H1 (cell line): ENCODE results near the gene AAMDC. TPM values are rescaled to one million over a fixed set of nuclear protein-coding genes. Genes with fewer than 3 reads are reported as not detected.

Source experiments
- CTCF ChIA-PET: fragments of 300-600 bp; sonication (Branson Sonifier 250); formaldehyde crosslinking; loops from one replicate; lab custom pipeline; 2021; ENCODE audit not compliant: partially characterized antibody; lab: Charles Lee
- POLR2A ChIA-PET: fragments of 300-600 bp; sonication (Branson Sonifier 250); formaldehyde crosslinking; loops from one replicate; lab custom pipeline; 2021; ENCODE audit warnings: inconsistent platforms; ENCODE audit not compliant: partially characterized antibody; lab: Charles Lee
- DNase-seq, 2 experiments: peaks; one replicate each; pipeline versions ENCODE4 v3.0.0 to v3.0.0-alpha.2; 2010 to 2022; ENCODE audit warnings: low spot score in 2 of 2, low read depth in 1 of 2, mixed read lengths in 1 of 2
- FAIRE-seq: peaks from 2 replicates; lab custom pipeline; 2011; peaks lifted over from hg19 to GRCh38; lab: Jason Lieb, UNC
- H2AFZ ChIP-seq: 2 replicates; pipeline ENCODE4 v1.8.1; 2012; ENCODE audit warnings: low read length, inconsistent platforms
- H2AK5ac ChIP-seq: 2 replicates; pipeline ENCODE4 v1.6.1; 2013; ENCODE audit warnings: low read depth, low read length
- H2BK120ac ChIP-seq: replicated peaks from 2 replicates; pipeline ENCODE3; 2013; ENCODE audit warnings: low read depth, low read length, inconsistent platforms
- H2BK12ac ChIP-seq: 2 replicates; pipeline ENCODE4 v1.6.1; 2013; ENCODE audit warnings: low read depth, low read length
- H2BK15ac ChIP-seq: 2 replicates; pipeline ENCODE4 v1.6.1; 2013; ENCODE audit warnings: low read length
- H2BK20ac ChIP-seq: 2 replicates; pipeline ENCODE4 v1.6.1; 2013; ENCODE audit warnings: low read length
- H2BK5ac ChIP-seq: 2 replicates; pipeline ENCODE4 v1.6.1; 2013; ENCODE audit warnings: low read depth, low read length
- H3K14ac ChIP-seq: 2 replicates; pipeline ENCODE4 v1.6.1; 2013; ENCODE audit warnings: inconsistent platforms; ENCODE audit not compliant: insufficient read length
- H3K18ac ChIP-seq: 2 replicates; pipeline ENCODE4 v1.6.1; 2013; ENCODE audit warnings: low read length; ENCODE audit errors: extremely low read depth
- H3K23ac ChIP-seq: 2 replicates; pipeline ENCODE4 v1.6.1; 2013; ENCODE audit warnings: inconsistent platforms; ENCODE audit not compliant: insufficient read length
- H3K23me2 ChIP-seq: 2 replicates; pipeline ENCODE4 v1.6.1; 2013; ENCODE audit warnings: low read depth, low read length
- H3K27ac ChIP-seq: 2 replicates; pipeline ENCODE4 v1.6.1; 2011; ENCODE audit warnings: low read depth, low read length, inconsistent platforms
- H3K27me3 ChIP-seq, 4 experiments: replicated peaks in 1 of 4; 1 replicate in 1 of 4; 2 replicates in 3 of 4; pipeline versions ENCODE4 v1.6.1 to v1.8.1; 2011 to 2013; ENCODE audit warnings: low read length in 3 of 4, mild to moderate bottlenecking in 3 of 4, inconsistent platforms in 2 of 4, mixed read lengths in 2 of 4, moderate library complexity in 1 of 4; ENCODE audit not compliant: control insufficient read depth in 3 of 4, insufficient read depth in 3 of 4; ENCODE audit errors: extremely low read depth in 1 of 4
- H3K36me3 ChIP-seq, 4 experiments: 2 replicates each; pipeline versions ENCODE4 v1.6.1 to v1.8.1; 2011 to 2013; ENCODE audit warnings: mild to moderate bottlenecking in 4 of 4, low read length in 3 of 4, moderate library complexity in 2 of 4, control low read depth in 1 of 4, inconsistent platforms in 1 of 4; ENCODE audit not compliant: insufficient read depth in 4 of 4, control insufficient read depth in 2 of 4
- H3K4ac ChIP-seq: replicated peaks from 2 replicates; pipeline ENCODE3; 2013; ENCODE audit warnings: low read length, low read depth, mixed read lengths, inconsistent platforms; ENCODE audit not compliant: insufficient read length
- H3K4me1 ChIP-seq, 4 experiments: replicated peaks in 1 of 4; 1 replicate in 1 of 4; 2 replicates in 3 of 4; pipeline versions ENCODE4 v1.6.1 to v1.8.1; 2011 to 2013; ENCODE audit warnings: low read length in 3 of 4, inconsistent platforms in 2 of 4, mixed read lengths in 1 of 4; ENCODE audit not compliant: insufficient read depth in 4 of 4, control insufficient read depth in 3 of 4
- H3K4me2 ChIP-seq, 2 experiments: 2 replicates each; pipeline versions ENCODE4 v1.6.1 to v1.8.1; 2011 to 2013; ENCODE audit warnings: low read depth in 2 of 2, low read length in 2 of 2, control low read depth in 1 of 2, inconsistent platforms in 1 of 2, mild to moderate bottlenecking in 1 of 2; ENCODE audit not compliant: insufficient read depth in 1 of 2
- H3K4me3 ChIP-seq, 4 experiments: fragments of 200-600, 300-600 bp in 1 of 4; sonication (generic), shearing (Covaris generic), sonication (Bioruptor Twin) in 1 of 4; 2 replicates each; pipeline versions ENCODE4 v1.5.1 to v1.8.1; 2011 to 2016; ENCODE audit warnings: low read length in 4 of 4, low read depth in 3 of 4, control low read depth in 2 of 4, inconsistent platforms in 2 of 4, mild to moderate bottlenecking in 2 of 4, mixed read lengths in 1 of 4, moderate library complexity in 1 of 4; ENCODE audit not compliant: insufficient read depth in 2 of 4; ENCODE audit errors: extremely low read depth in 1 of 4
- H3K56ac ChIP-seq: replicated peaks from 2 replicates; pipeline ENCODE3; 2013; ENCODE audit warnings: low read depth, mild to moderate bottlenecking, mixed read lengths, low read length, inconsistent platforms; ENCODE audit not compliant: insufficient read length
- H3K79me1 ChIP-seq: 2 replicates; pipeline ENCODE4 v1.6.1; 2013; ENCODE audit warnings: low read depth, low read length, control low read depth
- H3K79me2 ChIP-seq, 2 experiments: 2 replicates each; pipeline versions ENCODE4 v1.6.1 to v1.8.1; 2012 to 2013; ENCODE audit warnings: low read length in 2 of 2, mild to moderate bottlenecking in 2 of 2, inconsistent platforms in 1 of 2; ENCODE audit not compliant: insufficient read depth in 2 of 2, control insufficient read depth in 1 of 2
- H3K9ac ChIP-seq, 4 experiments: replicated peaks in 1 of 4; 1 replicate in 1 of 4; 2 replicates in 3 of 4; pipeline versions ENCODE4 v1.6.1 to v1.8.1; 2011 to 2013; ENCODE audit warnings: low read depth in 3 of 4, low read length in 3 of 4, control low read depth in 2 of 4, mild to moderate bottlenecking in 2 of 4, moderate library complexity in 2 of 4, inconsistent platforms in 1 of 4; ENCODE audit errors: extremely low read depth in 1 of 4
- H3K9me3 ChIP-seq, 2 experiments: 2 replicates each; pipeline versions ENCODE4 v1.6.1 to v1.8.1; 2012 to 2013; ENCODE audit warnings: mild to moderate bottlenecking in 2 of 2, moderate library complexity in 2 of 2, control low read depth in 1 of 2, inconsistent platforms in 1 of 2, low read depth in 1 of 2, low read length in 1 of 2, mixed read lengths in 1 of 2; ENCODE audit not compliant: insufficient read depth in 2 of 2
- H4K20me1 ChIP-seq, 2 experiments: replicated peaks in 1 of 2; 2 replicates each; pipeline versions ENCODE3 to v1.8.1; 2011 to 2013; ENCODE audit warnings: inconsistent platforms in 2 of 2, low read length in 2 of 2, mild to moderate bottlenecking in 1 of 2; ENCODE audit not compliant: insufficient read depth in 2 of 2, control insufficient read depth in 1 of 2
- H4K5ac ChIP-seq: 2 replicates; pipeline ENCODE4 v1.6.1; 2013; ENCODE audit warnings: low read length, low read depth, mixed read lengths, inconsistent platforms; ENCODE audit not compliant: insufficient read length
- H4K8ac ChIP-seq: 2 replicates; pipeline ENCODE4 v1.8.0; 2013; ENCODE audit warnings: mild to moderate bottlenecking, moderate library complexity, low read length, inconsistent platforms; ENCODE audit not compliant: insufficient read depth; ENCODE audit errors: extremely low read depth
- H4K91ac ChIP-seq: replicated peaks from 2 replicates; pipeline ENCODE3; 2013; ENCODE audit warnings: low read length, mixed read lengths, inconsistent platforms; ENCODE audit not compliant: insufficient read length
- GTF2F1 ChIP-seq: IDR thresholded peaks from 2 replicates; pipeline ENCODE4 v1.6.1; 2012; ENCODE audit warnings: low read depth, low read length, improper control_type of control experiment, borderline replicate concordance
- WGBS, 2 experiments: shearing (Covaris generic) in 1 of 2; methylation state at CpG; one replicate each; pipeline versions ENCODE4 v1.1.6 to v1.1.7; 2013 to 2015; ENCODE audit warnings: low lambda C conversion rate in 2 of 2, mixed read lengths in 2 of 2, inconsistent platforms in 1 of 2, low coverage in 1 of 2, missing lambda C conversion rate in 1 of 2; ENCODE audit not compliant: insufficient replicate concordance in 2 of 2, insufficient coverage in 1 of 2, insufficient read length in 1 of 2; ENCODE audit errors: extremely low coverage in 1 of 2, missing lambda C conversion rate in 1 of 2; 5-methylcytosine and 5-hydroxymethylcytosine counted together
- polyA plus RNA-seq, 7 experiments: library from polyadenylated mRNA; depleted of rRNA in 3 of 7; stranded (reverse) in 5 of 7; unstranded in 2 of 7; fragments of >200 nt in 5 of 7; fragments of 200-250 nt in 2 of 7; gene quantifications; 1 replicate in 5 of 7; 2 replicates in 1 of 7; 4 replicates in 1 of 7; pipeline versions ENCODE4 v1.2.1 to v1.2.3, GENCODE V29; 2011 to 2013; ENCODE audit warnings: missing spikeins in 2 of 7, mixed read lengths in 2 of 7
- total RNA-seq: library from RNA; stranded (reverse); fragmentation: NEBNext Ultra II Directional; extraction: Animal tissue kit (Norgen Biotek cat#: 25700); gene quantifications from 2 replicates; pipeline ENCODE4 v1.2.1, GENCODE V29; 2021

The AAMDC gene
- total and polyA plus RNA-seq, 2 of the 8 experiments (the other 6 are each of a cell fraction or from before 2014, with no cell fraction given) = 17.2 to 19.5 TPM

GRCh38 chr11:77778549-77778948, 42.4 kb upstream of the AAMDC start:
- CTCF ChIA-PET = interaction anchor here (2.2 to 2.4 kb wide), 2 partner anchors 11 to 221 kb away, joined by 5 to 11 read pairs; no protein-coding TSS in a partner anchor
- POLR2A ChIA-PET = no interaction called here

More at GRCh38 chr11:77778549-77778948, 42.4 kb upstream of the AAMDC start:
- Histone ChIP-seq H3K4ac (no peak overlapping the region), H2AFZ (no peak overlapping the region), H3K4me2 (no peak overlapping the region), H3K4me3 (no peak overlapping the region), H4K91ac (no peak overlapping the region), H2BK5ac (no peak overlapping the region), H3K14ac (no peak overlapping the region), H3K56ac (no peak overlapping the region), H2AK5ac (no peak overlapping the region), H4K20me1 (peaks cover 9 to 14% of the 10 kb centered on the region in 2 experiments), H4K8ac (no peak overlapping the region), H2BK15ac (no peak overlapping the region), H2BK12ac (no peak overlapping the region), H3K9me3 (no peaks in the 10 kb centered on the region), H3K23ac (no peak overlapping the region), H3K4me1 (no peaks in the 10 kb centered on the region), H3K23me2 (no peaks in the 10 kb centered on the region), H3K9ac (no peak overlapping the region), H2BK120ac (no peak overlapping the region), H3K36me3 (no peaks in the 10 kb centered on the region; a peak in 1 of 8 replicates), H3K79me1 (no peaks in the 10 kb centered on the region; the same call in 1 of the 2 replicates), H3K27me3 (no peaks in the 10 kb centered on the region), H3K18ac (no peak overlapping the region), H3K79me2 (peaks cover 3 to 94% of the 10 kb centered on the region in 2 experiments; a peak in 3 of 4 replicates), H4K5ac (no peak overlapping the region), H3K27ac (no peak overlapping the region), H2BK20ac (no peak overlapping the region)
- WGBS, 2 experiments = 81% methylated on average over 1 of the region's 1 CpG; no CpG with 5 or more reads in 1 of the 2 experiments
- no peak for TF ChIP-seq GTF2F1
- no peak for FAIRE-seq
- no peak for DNase-seq
